GM19035 (cell line): ENCODE data around the gene CPTP.

ENCODE experiments used
- ATAC-seq: cut with Tn5 transposase; IDR thresholded peaks from one replicate; pipeline ENCODE4 v1.9.1; 2021; ENCODE audit not compliant: unreplicated experiment

Gene CPTP

GRCh38 chr1:1324524-1325287 is at the start of gene CPTP, which contains the start of gene INTS11:
Gene CPTP (plus strand): TSS chr1:1324802. CDS start chr1:1326911, 2,109 bp downstream.
Gene INTS11 (minus strand): TSS chr1:1324660. CDS start chr1:1324608, 52 bp downstream.
- ATAC-seq, result peak; percentile 74

GRCh38 chr1:1274931-1275431 is 49.6 kb upstream of the CPTP start:
- no peak for ATAC-seq

GRCh38 chr1:1275836-1276235 is 48.8 kb upstream of the CPTP start:
- no peak for ATAC-seq

- ATAC-seq, result no peak
Observed at GRCh38 chr1:1278620-1279019, 46.0 kb upstream of the CPTP start.

- no peak for ATAC-seq
Observed at GRCh38 chr1:1279028-1279427, 45.6 kb upstream of the CPTP start.

GRCh38 chr1:1280782-1281481 is 43.7 kb upstream of the CPTP start:
- no peak for ATAC-seq

GRCh38 chr1:1281533-1282321 is 42.9 kb upstream of the CPTP start:
- no peak for ATAC-seq

GRCh38 chr1:1282998-1283397 is 41.6 kb upstream of the CPTP start:
- no peak for ATAC-seq

GRCh38 chr1:1283821-1284220 is 40.8 kb upstream of the CPTP start:
- no peak for ATAC-seq

GRCh38 chr1:1284221-1285101 is 40.1 kb upstream of the CPTP start:
- ATAC-seq, result no peak

GRCh38 chr1:1285102-1285571 is 39.5 kb upstream of the CPTP start:
- no peak for ATAC-seq

- ATAC-seq, result no peak
Observed at GRCh38 chr1:1285611-1286311, 38.8 kb upstream of the CPTP start.

GRCh38 chr1:1286313-1287261 is 38.0 kb upstream of the CPTP start:
- ATAC-seq, result no peak

GRCh38 chr1:1287288-1288110 is 37.1 kb upstream of the CPTP start:
- no peak for ATAC-seq

- no peak for ATAC-seq
Observed at GRCh38 chr1:1290238-1290731, 34.3 kb upstream of the CPTP start.

- ATAC-seq, result no peak
Observed at GRCh38 chr1:1291023-1291528, 33.5 kb upstream of the CPTP start.
